H9 (cell line): ENCODE data around the gene GTF3C5. TPM values are rescaled to one million over a fixed set of nuclear protein-coding genes. Genes with fewer than 3 reads are reported as not detected.

Experiments
- DNase-seq: peaks from one replicate; pipeline ENCODE4 v3.0.0-alpha.2; 2017
- H2AFZ ChIP-seq: one replicate; pipeline ENCODE4 v1.6.1; 2013; ENCODE audit warnings: mild to moderate bottlenecking, low read length, control low read depth, moderate library complexity
- H2AK5ac ChIP-seq: 2 replicates; pipeline ENCODE4 v1.6.1; 2013; ENCODE audit warnings: low read length, control low read depth, mixed read lengths; ENCODE audit not compliant: insufficient read length
- H2BK120ac ChIP-seq: one replicate; pipeline ENCODE4 v1.6.1; 2013; ENCODE audit warnings: low read depth, mild to moderate bottlenecking, low read length, control low read depth, inconsistent platforms; ENCODE audit not compliant: poor library complexity, severe bottlenecking
- H2BK12ac ChIP-seq: 2 replicates; pipeline ENCODE4 v1.6.1; 2013; ENCODE audit warnings: low read length, control low read depth, mixed read lengths, low read depth; ENCODE audit not compliant: insufficient read length
- H2BK15ac ChIP-seq: 2 replicates; pipeline ENCODE4 v1.6.1; 2013; ENCODE audit warnings: low read depth, low read length, control low read depth
- H2BK20ac ChIP-seq: one replicate; pipeline ENCODE4 v1.6.1; 2013; ENCODE audit warnings: low read depth, mild to moderate bottlenecking, low read length, control low read depth, inconsistent platforms; ENCODE audit not compliant: poor library complexity, severe bottlenecking
- H2BK5ac ChIP-seq: 2 replicates; pipeline ENCODE4 v1.6.1; 2013; ENCODE audit warnings: low read length, control low read depth, mixed read lengths; ENCODE audit not compliant: insufficient read length
- H3K14ac ChIP-seq: 2 replicates; pipeline ENCODE4 v1.6.1; 2013; ENCODE audit warnings: low read length, control low read depth; ENCODE audit not compliant: insufficient read depth
- H3K18ac ChIP-seq: 2 replicates; pipeline ENCODE4 v1.6.1; 2013; ENCODE audit warnings: low read depth, mild to moderate bottlenecking, mixed read lengths, low read length, control low read depth; ENCODE audit not compliant: insufficient read length
- H3K23ac ChIP-seq: 2 replicates; pipeline ENCODE4 v1.6.1; 2013; ENCODE audit warnings: low read length, control low read depth, mixed read lengths, low read depth; ENCODE audit not compliant: insufficient read length
- H3K23me2 ChIP-seq: 2 replicates; pipeline ENCODE4 v1.6.1; 2013; ENCODE audit warnings: low read depth, mild to moderate bottlenecking, mixed read lengths, low read length, control low read depth; ENCODE audit not compliant: insufficient read length, poor library complexity, severe bottlenecking
- H3K27ac ChIP-seq: 2 replicates; pipeline ENCODE4 v1.5.1; 2013; ENCODE audit warnings: low read length, control low read depth, mixed read lengths, low read depth; ENCODE audit not compliant: insufficient read length
- H3K27me3 ChIP-seq: 2 replicates; pipeline ENCODE4 v1.6.1; 2013; ENCODE audit warnings: low read length, control low read depth, inconsistent platforms; ENCODE audit not compliant: insufficient read depth
- H3K4ac ChIP-seq: 2 replicates; pipeline ENCODE4 v1.6.1; 2013; ENCODE audit warnings: low read depth, mild to moderate bottlenecking, control low read depth, inconsistent platforms, low read length, moderate library complexity
- H3K4me1 ChIP-seq: 2 replicates; pipeline ENCODE4 v1.6.1; 2013; ENCODE audit warnings: low read length, control low read depth, inconsistent platforms; ENCODE audit not compliant: insufficient read depth
- H3K4me2 ChIP-seq: 2 replicates; pipeline ENCODE4 v1.6.1; 2013; ENCODE audit warnings: low read length, control low read depth, mixed read lengths; ENCODE audit not compliant: insufficient read length, insufficient read depth
- H3K56ac ChIP-seq: 2 replicates; pipeline ENCODE4 v1.6.1; 2013; ENCODE audit warnings: low read depth, mild to moderate bottlenecking, mixed read lengths, low read length, control low read depth; ENCODE audit not compliant: insufficient read length
- H3K79me1 ChIP-seq: 2 replicates; pipeline ENCODE4 v1.6.1; 2013; ENCODE audit warnings: low read depth, mild to moderate bottlenecking, moderate library complexity, low read length, control low read depth, inconsistent platforms; ENCODE audit not compliant: insufficient read depth, poor library complexity, severe bottlenecking
- H3K79me2 ChIP-seq: 2 replicates; pipeline ENCODE4 v1.6.1; 2013; ENCODE audit warnings: low read length, control low read depth, inconsistent platforms; ENCODE audit not compliant: insufficient read depth
- H3K9ac ChIP-seq: 2 replicates; pipeline ENCODE4 v1.6.1; 2013; ENCODE audit warnings: low read length, control low read depth, mixed read lengths; ENCODE audit not compliant: insufficient read length; ENCODE audit errors: extremely low read depth
- H3K9me3 ChIP-seq: one replicate; pipeline ENCODE4 v1.6.1; 2013; ENCODE audit warnings: low read depth, low read length, inconsistent platforms; ENCODE audit not compliant: control insufficient read depth
- H3T11ph ChIP-seq: one replicate; pipeline ENCODE4 v1.6.1; 2013; ENCODE audit warnings: mild to moderate bottlenecking, low read length, control low read depth, inconsistent platforms
- H4K20me1 ChIP-seq: one replicate; pipeline ENCODE4 v1.6.1; 2013; ENCODE audit not compliant: control insufficient read depth, insufficient read length, insufficient read depth
- H4K5ac ChIP-seq: 2 replicates; pipeline ENCODE4 v1.6.1; 2013; ENCODE audit warnings: low read depth, mild to moderate bottlenecking, mixed read lengths, low read length, control low read depth; ENCODE audit not compliant: insufficient read length
- H4K8ac ChIP-seq: replicated peaks from 2 replicates; pipeline ENCODE4 v1.6.1; 2013; ENCODE audit warnings: low read length, control low read depth, mixed read lengths, low read depth; ENCODE audit not compliant: insufficient read length
- H4K91ac ChIP-seq: 2 replicates; pipeline ENCODE4 v1.6.1; 2013; ENCODE audit warnings: low read depth, mild to moderate bottlenecking, moderate library complexity, mixed read lengths, low read length, control low read depth; ENCODE audit not compliant: insufficient read length
- H3K27ac Mint-ChIP-seq, 3 experiments: 2 replicates in 2 of 3; 3 replicates in 1 of 3; pipeline ENCODE4 v1.8.0; 2020 to 2021; ENCODE audit warnings: mixed read lengths in 3 of 3, mild to moderate bottlenecking in 1 of 3, moderate library complexity in 1 of 3
- H3K27me3 Mint-ChIP-seq: 2 replicates; pipeline ENCODE4 v1.8.0; 2021; ENCODE audit warnings: low read depth, mild to moderate bottlenecking, moderate library complexity, mixed read lengths
- H3K36me3 Mint-ChIP-seq, 3 experiments: 2 replicates in 2 of 3; 3 replicates in 1 of 3; pipeline ENCODE4 v1.8.0; 2020 to 2021; ENCODE audit warnings: low read depth in 3 of 3, mixed read lengths in 3 of 3; ENCODE audit not compliant: insufficient read depth in 1 of 3
- H3K4me1 Mint-ChIP-seq, 2 experiments: 2 replicates each; pipeline ENCODE4 v1.8.0; 2020; ENCODE audit warnings: mixed read lengths in 2 of 2
- H3K4me3 Mint-ChIP-seq, 2 experiments: 2 replicates in 1 of 2; 3 replicates in 1 of 2; pipeline ENCODE4 v1.8.0; 2020 to 2021; ENCODE audit warnings: mild to moderate bottlenecking in 2 of 2, mixed read lengths in 2 of 2, moderate library complexity in 1 of 2
- H3K9me3 Mint-ChIP-seq, 2 experiments: 2 replicates in 1 of 2; 3 replicates in 1 of 2; pipeline ENCODE4 v1.8.0; 2020; ENCODE audit warnings: mild to moderate bottlenecking in 2 of 2, mixed read lengths in 2 of 2, moderate library complexity in 1 of 2
- WGBS: extraction: QIAGEN DNeasy Blood & Tissue Kit; methylation state at CpG from one replicate; pipeline ENCODE4 v1.1.7; 2013; ENCODE audit warnings: missing lambda C conversion rate, low lambda C conversion rate, mixed read lengths; ENCODE audit not compliant: insufficient read length; ENCODE audit errors: extremely low coverage; 5-methylcytosine and 5-hydroxymethylcytosine counted together
- total RNA-seq: library from RNA; stranded (reverse); gene quantifications from 2 replicates; pipeline ENCODE4 v1.2.1, GENCODE V29; 2021
- TF ChIP-seq, protein P1 (sequence below): fragments of 200-600 bp; sonication (generic); conservative IDR thresholded peaks from 3 replicates; pipeline ENCODE4 v1.8.0; 2021; ENCODE audit warnings: antibody characterized with exemption, mild to moderate bottlenecking

The GTF3C5 gene
- total RNA-seq, 1 experiment from 2014 or later: 88.9 TPM

GRCh38 chr9:133005957-133006356, 24.8 kb upstream of the GTF3C5 start:
- TF ChIP-seq, protein P1, sequence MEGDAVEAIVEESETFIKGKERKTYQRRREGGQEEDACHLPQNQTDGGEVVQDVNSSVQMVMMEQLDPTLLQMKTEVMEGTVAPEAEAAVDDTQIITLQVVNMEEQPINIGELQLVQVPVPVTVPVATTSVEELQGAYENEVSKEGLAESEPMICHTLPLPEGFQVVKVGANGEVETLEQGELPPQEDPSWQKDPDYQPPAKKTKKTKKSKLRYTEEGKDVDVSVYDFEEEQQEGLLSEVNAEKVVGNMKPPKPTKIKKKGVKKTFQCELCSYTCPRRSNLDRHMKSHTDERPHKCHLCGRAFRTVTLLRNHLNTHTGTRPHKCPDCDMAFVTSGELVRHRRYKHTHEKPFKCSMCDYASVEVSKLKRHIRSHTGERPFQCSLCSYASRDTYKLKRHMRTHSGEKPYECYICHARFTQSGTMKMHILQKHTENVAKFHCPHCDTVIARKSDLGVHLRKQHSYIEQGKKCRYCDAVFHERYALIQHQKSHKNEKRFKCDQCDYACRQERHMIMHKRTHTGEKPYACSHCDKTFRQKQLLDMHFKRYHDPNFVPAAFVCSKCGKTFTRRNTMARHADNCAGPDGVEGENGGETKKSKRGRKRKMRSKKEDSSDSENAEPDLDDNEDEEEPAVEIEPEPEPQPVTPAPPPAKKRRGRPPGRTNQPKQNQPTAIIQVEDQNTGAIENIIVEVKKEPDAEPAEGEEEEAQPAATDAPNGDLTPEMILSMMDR: no peak
- no peak for DNase-seq
- no peak overlapping the region for H2AFZ ChIP-seq
- H3K27ac ChIP-seq: no peak overlapping the region
- no peaks in the 10 kb centered on the region for H4K20me1 ChIP-seq
- H3K23me2 ChIP-seq: no peaks in the 10 kb centered on the region
- no peaks in the 10 kb centered on the region; a peak in 1 of 7 replicates for H3K36me3 Mint-ChIP-seq
- no CpG with 5 or more reads among the region's 3 CpGs for WGBS
- H3K79me1 ChIP-seq: no peaks in the 10 kb centered on the region
- no peak overlapping the region for H2BK15ac ChIP-seq
- peaks cover 13% of the 10 kb centered on the region; the same call in 1 of the 2 replicates for H3K27me3 ChIP-seq
- no peak overlapping the region for H3K27ac Mint-ChIP-seq
- H3K23ac ChIP-seq: no peak overlapping the region
- H3K9me3 ChIP-seq: no peaks in the 10 kb centered on the region
- H3K14ac ChIP-seq: no peak overlapping the region
- H3K27me3 Mint-ChIP-seq: peaks cover 97% of the 10 kb centered on the region
- H3K9ac ChIP-seq: no peak overlapping the region
- no peak overlapping the region for H3T11ph ChIP-seq
- no peak overlapping the region for H2BK20ac ChIP-seq
- H3K56ac ChIP-seq: no peak overlapping the region
- no peak overlapping the region for H4K5ac ChIP-seq
- no peak overlapping the region for H2BK5ac ChIP-seq
- H3K4me2 ChIP-seq: no peak overlapping the region
- H2BK120ac ChIP-seq: no peak overlapping the region
- H3K4ac ChIP-seq: no peak overlapping the region
- peaks cover 4 to 7% of the 10 kb centered on the region in 2 experiments; a peak in 4 of 5 replicates for H3K9me3 Mint-ChIP-seq
- H3K4me1 ChIP-seq: peaks cover 3% of the 10 kb centered on the region; the same call in 1 of the 2 replicates
- H4K91ac ChIP-seq: no peak overlapping the region
- H3K79me2 ChIP-seq: no peaks in the 10 kb centered on the region
- no peak overlapping the region for H2AK5ac ChIP-seq
- H2BK12ac ChIP-seq: no peak overlapping the region
- H3K4me3 Mint-ChIP-seq: no peak overlapping the region
- no peak overlapping the region for H4K8ac ChIP-seq
- peaks cover 31 to 37% of the 10 kb centered on the region in 2 experiments for H3K4me1 Mint-ChIP-seq
- H3K18ac ChIP-seq: no peak overlapping the region
